Esophagus muscularis mucosa (tissue), 4 donors: ENCODE data around the gene TENT4B. TPM values are rescaled to one million over a fixed set of nuclear protein-coding genes. Genes with fewer than 3 reads are reported as not detected.
A peak's percentile ranks its signal among the peaks of the same experiment; 100 is the strongest.

Experiments used
- DNase-seq: peaks from one replicate; pipeline ENCODE4 v3.0.0-alpha.2; 2017; ENCODE audit errors: extremely low spot score
- H3K27ac ChIP-seq, 4 donors: fragments of 200-600 bp; sonication (generic); replicated peaks in 1 of 4; 1 replicate in 3 of 4; 2 replicates in 1 of 4; pipeline ENCODE4 v1.5.1; 2016 to 2019; ENCODE audit warnings: mild to moderate bottlenecking in 1 of 4
- H3K27me3 ChIP-seq, 4 donors: fragments of 200-600 bp; sonication (generic); one replicate each; pipeline versions ENCODE4 v1.5.1 to v1.6.0; 2016 to 2019
- H3K36me3 ChIP-seq, 4 donors: fragments of 200-600 bp; sonication (generic); one replicate each; pipeline ENCODE4 v1.5.1; 2016 to 2019
- H3K4me1 ChIP-seq, 4 donors: fragments of 200-600 bp; sonication (generic); one replicate each; pipeline ENCODE4 v1.5.1; 2016 to 2019
- H3K4me3 ChIP-seq, 4 donors: fragments of 200-600 bp; sonication (generic); 1 replicate in 2 of 4; 2 replicates in 2 of 4; pipeline ENCODE4 v1.5.1; 2016 to 2019; ENCODE audit warnings: mild to moderate bottlenecking in 4 of 4, moderate library complexity in 1 of 4
- H3K9me3 ChIP-seq, 4 donors: fragments of 200-600 bp; sonication (generic); 1 replicate in 3 of 4; 2 replicates in 1 of 4; pipeline ENCODE4 v1.5.1; 2016 to 2019
- EP300 ChIP-seq: sonication (generic); formaldehyde crosslinking; IDR thresholded peaks from one replicate; pipeline ENCODE4 v1.6.1; 2017; ENCODE audit warnings: antibody characterized with exemption
- POLR2A ChIP-seq: fragments of 450-650 bp; IDR thresholded peaks from one replicate; pipeline ENCODE4 v1.6.1; 2017; ENCODE audit warnings: antibody characterized with exemption, moderate library complexity, mild to moderate bottlenecking, low read depth
- POLR2AphosphoS5 ChIP-seq, 2 donors: sonication (generic); formaldehyde crosslinking; IDR thresholded peaks; one replicate each; pipeline ENCODE4 v1.6.1; 2017; ENCODE audit warnings: antibody characterized with exemption in 2 of 2
- WGBS: methylation state at CpG from one replicate; pipeline ENCODE4 v1.1.5; 2018; 5-methylcytosine and 5-hydroxymethylcytosine counted together
- intact Hi-C: fragments of 100-400 bp; cut with DNase I; formaldehyde crosslinking; loops from one replicate; pipeline ENCODE4 v1.15.1; 2023
- total RNA-seq, 4 donors: library from RNA; depleted of rRNA; stranded (reverse); fragments of >200 nt; gene quantifications; one replicate each; pipeline versions ENCODE4 v1.1.0 to v1.2.1, GENCODE V29; 2016
- TF ChIP-seq, protein P1 (sequence below), 3 experiments: fragments of 200-600 bp in 2 of 3; fragments of 450-650 bp in 1 of 3; sonication (generic) in 2 of 3; IDR thresholded peaks; one replicate each; pipeline ENCODE4 v1.5.1; 2017 to 2019; ENCODE audit warnings: antibody characterized with exemption in 3 of 3, mild to moderate bottlenecking in 2 of 3, moderate library complexity in 1 of 3

The TENT4B gene
- total RNA-seq, 4 donors from 2014 or later = 9.9 to 18.3 (median 16.7) TPM

DNA sequence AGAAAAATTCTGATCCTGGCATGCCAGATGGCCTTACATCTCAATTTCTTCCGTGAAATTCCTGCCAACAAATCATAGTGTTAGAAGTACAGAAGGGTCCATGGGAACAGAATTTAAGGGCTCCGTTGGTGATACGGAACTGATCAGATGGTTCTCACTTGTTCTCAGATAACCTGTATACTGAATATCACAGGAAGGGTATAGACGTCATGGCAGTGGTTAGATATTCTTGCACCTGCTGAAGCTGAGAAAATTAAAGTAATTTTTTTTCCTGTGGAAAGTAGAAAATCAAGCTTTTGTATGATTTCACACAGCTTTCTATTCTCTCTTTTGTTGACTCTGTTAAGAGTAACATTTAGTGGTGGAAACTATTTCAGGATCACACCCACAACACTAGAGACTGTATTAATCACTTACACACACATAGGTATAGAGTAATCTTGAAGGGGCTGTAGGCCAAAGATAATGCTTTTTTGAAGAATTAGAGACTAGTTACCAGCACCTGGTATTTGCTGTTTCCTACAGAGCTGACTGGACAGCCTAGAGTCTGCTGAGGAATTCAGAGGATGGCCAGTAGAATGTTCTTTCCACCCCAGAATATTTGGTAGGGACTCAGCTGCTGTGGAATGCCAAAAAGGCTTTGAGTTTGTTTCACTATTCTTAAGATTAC lies 7.5 kb downstream of the TENT4B start:
- H3K4me3 ChIP-seq = peak overlapping the region in 1 of 4 donors; percentile 18
- H3K27me3 ChIP-seq = no peaks in the 10 kb centered on the region
- WGBS = 75% methylated on average over 4 of the region's 4 CpGs
- TF ChIP-seq EP300 (no peak), POLR2AphosphoS5 (IDR thresholded peaks at IDR 0.05) (no peak)
- TF ChIP-seq, protein P1, sequence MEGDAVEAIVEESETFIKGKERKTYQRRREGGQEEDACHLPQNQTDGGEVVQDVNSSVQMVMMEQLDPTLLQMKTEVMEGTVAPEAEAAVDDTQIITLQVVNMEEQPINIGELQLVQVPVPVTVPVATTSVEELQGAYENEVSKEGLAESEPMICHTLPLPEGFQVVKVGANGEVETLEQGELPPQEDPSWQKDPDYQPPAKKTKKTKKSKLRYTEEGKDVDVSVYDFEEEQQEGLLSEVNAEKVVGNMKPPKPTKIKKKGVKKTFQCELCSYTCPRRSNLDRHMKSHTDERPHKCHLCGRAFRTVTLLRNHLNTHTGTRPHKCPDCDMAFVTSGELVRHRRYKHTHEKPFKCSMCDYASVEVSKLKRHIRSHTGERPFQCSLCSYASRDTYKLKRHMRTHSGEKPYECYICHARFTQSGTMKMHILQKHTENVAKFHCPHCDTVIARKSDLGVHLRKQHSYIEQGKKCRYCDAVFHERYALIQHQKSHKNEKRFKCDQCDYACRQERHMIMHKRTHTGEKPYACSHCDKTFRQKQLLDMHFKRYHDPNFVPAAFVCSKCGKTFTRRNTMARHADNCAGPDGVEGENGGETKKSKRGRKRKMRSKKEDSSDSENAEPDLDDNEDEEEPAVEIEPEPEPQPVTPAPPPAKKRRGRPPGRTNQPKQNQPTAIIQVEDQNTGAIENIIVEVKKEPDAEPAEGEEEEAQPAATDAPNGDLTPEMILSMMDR (IDR thresholded peaks at IDR 0.05) = no peak
- no peak for DNase-seq
- no peaks in the 10 kb centered on the region for H3K9me3 ChIP-seq
- H3K4me1 ChIP-seq = peaks cover 41 to 84% (median 79%) of the 10 kb centered on the region in 4 donors
- peak overlapping the region; percentile 13 to 70 (median 46) for H3K27ac ChIP-seq
- intact Hi-C loops = no loop called here
- no peaks in the 10 kb centered on the region for H3K36me3 ChIP-seq

DNA sequence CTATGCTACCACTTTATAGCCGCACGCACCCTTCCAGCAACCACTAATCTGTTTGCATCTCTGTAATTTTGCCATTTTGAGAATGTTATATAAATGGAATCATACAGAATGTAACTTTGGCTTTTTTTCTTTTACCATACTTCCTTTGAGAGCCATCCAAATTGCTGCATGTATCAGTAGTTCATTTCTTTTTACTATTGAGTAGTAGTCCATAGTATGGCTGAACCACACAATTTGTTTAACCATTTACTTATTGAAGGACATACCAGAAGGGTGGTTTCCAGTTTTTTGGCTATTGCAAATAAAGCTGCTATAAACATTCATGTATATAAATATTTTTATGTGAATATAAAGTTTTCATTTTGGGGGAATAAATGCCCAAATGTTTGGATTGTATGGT lies 8.8 kb downstream of the TENT4B start:
- Histone ChIP-seq H3K36me3 (no peaks in the 10 kb centered on the region), H3K27ac (peak overlapping the region; percentile 6 to 46 (median 29)), H3K4me1 (peaks cover 39 to 84% (median 79%) of the 10 kb centered on the region in 4 donors), H3K9me3 (no peaks in the 10 kb centered on the region), H3K4me3 (no peak overlapping the region), H3K27me3 (no peaks in the 10 kb centered on the region)
- TF ChIP-seq, protein P1 (IDR thresholded peaks at IDR 0.05) = no peak
- TF ChIP-seq POLR2A (no peak), EP300 (no peak), POLR2AphosphoS5 (IDR thresholded peaks at IDR 0.05) (no peak)
- intact Hi-C loops = no loop called here
- DNase-seq = no peak
- WGBS = 98% methylated on average over 2 of the region's 2 CpGs

GRCh38 chr16:50165473-50165872 lies 12.4 kb downstream of the TENT4B start:
- DNase-seq = peak; percentile 0
- Histone ChIP-seq H3K4me1 (peaks cover 40 to 78% (median 70%) of the 10 kb centered on the region in 4 donors), H3K9me3 (no peaks in the 10 kb centered on the region), H3K27ac (no peak overlapping the region), H3K27me3 (no peaks in the 10 kb centered on the region), H3K36me3 (no peaks in the 10 kb centered on the region), H3K4me3 (no peak overlapping the region)
- intact Hi-C loops = no loop called here
- 90% methylated on average over 2 of the region's 2 CpGs for WGBS
- TF ChIP-seq, protein P1 (IDR thresholded peaks at IDR 0.05) = no peak
- TF ChIP-seq POLR2A (no peak), EP300 (no peak), POLR2AphosphoS5 (IDR thresholded peaks at IDR 0.05) (no peak)

- Histone ChIP-seq H3K4me1 (peaks cover 39 to 68% (median 61%) of the 10 kb centered on the region in 4 donors), H3K27ac (no peak overlapping the region)
- intact Hi-C loops = no loop called here
Measured at GRCh38 chr16:50166511-50167500, 13.7 kb downstream of the TENT4B start.

DNA sequence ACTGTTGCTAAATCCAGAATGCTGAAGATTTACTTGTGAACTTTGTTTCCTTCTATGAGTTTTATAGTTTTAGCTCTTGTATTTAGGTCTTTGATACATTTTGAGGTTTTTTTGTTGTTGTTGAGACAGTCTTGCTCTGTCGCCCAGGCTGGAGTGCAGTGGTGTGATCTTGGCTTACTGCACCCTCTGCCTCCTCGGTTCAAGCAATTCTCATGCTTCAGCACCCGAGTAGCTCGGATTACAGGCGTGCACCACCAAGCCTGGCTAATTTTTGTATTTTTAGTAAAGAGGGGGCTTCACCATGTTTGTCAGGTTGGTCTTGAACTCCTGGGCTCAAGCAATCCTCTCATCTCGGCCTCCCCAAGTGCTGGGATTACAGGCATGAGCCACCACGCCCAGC lies 14.4 kb downstream of the TENT4B start:
- peak; percentile 64 for DNase-seq
- WGBS = 78% methylated on average over 7 of the region's 7 CpGs
- H3K9me3 ChIP-seq = no peaks in the 10 kb centered on the region
- intact Hi-C loops = no loop called here
- peaks cover 41 to 74% (median 58%) of the 10 kb centered on the region in 4 donors for H3K4me1 ChIP-seq
- no peaks in the 10 kb centered on the region for H3K36me3 ChIP-seq
- H3K27ac ChIP-seq = no peak overlapping the region
- no peaks in the 10 kb centered on the region for H3K27me3 ChIP-seq
- no peak overlapping the region for H3K4me3 ChIP-seq
- no peak for TF ChIP-seq POLR2A
- TF ChIP-seq, protein P1 (IDR thresholded peaks at IDR 0.05) = no peak
- no peak for TF ChIP-seq EP300
- TF ChIP-seq POLR2AphosphoS5 (IDR thresholded peaks at IDR 0.05) = no peak

More at GRCh38 chr16:50166511-50167500, 13.7 kb downstream of the TENT4B start:
- no peak overlapping the region for H3K4me3 ChIP-seq
- no peaks in the 10 kb centered on the region for H3K27me3 ChIP-seq
- no peaks in the 10 kb centered on the region for H3K36me3 ChIP-seq
- TF ChIP-seq EP300 = no peak
- WGBS = 67% methylated on average over 9 of the region's 9 CpGs
- DNase-seq = peak; percentile 74
- H3K9me3 ChIP-seq = no peaks in the 10 kb centered on the region
